Measurements from ENCODE around the gene WRNIP1. TPM values are rescaled to one million over a fixed set of nuclear protein-coding genes. Genes with fewer than 3 reads are reported as not detected.

WRNIP1 gene
- total and polyA plus RNA-seq, 2 of the 8 experiments (the other 6 are each of a cell fraction or from before 2014, with no cell fraction given), result 38.2 to 39.2 TPM

DNA sequence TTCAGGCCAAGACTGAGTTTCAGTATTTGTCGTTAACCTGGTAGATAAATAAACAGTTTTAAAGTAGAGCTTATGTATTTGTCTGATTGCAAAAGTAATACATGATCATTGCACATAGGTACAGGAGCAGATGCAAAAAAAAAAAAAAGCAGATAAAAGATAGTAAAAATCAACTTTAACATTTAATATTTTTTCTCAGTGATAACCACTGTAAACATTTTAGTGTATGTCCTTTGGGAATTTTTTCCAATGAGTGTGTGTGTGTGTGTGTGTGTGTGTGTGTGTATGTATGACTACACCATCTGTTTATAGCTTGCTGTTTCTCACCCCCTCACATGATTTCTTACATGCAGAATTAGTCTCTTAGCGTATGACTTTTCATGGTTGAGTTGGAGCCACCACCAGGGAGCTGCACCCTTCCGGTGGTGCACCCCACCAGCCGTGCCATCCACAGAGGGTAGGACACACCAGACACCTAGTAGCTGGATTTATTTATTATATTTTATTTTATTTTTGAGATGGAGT lies 26.3 kb downstream of the WRNIP1 start (continued):
- TF ChIP-seq ZNF274 (IDR thresholded peaks at IDR 0.05; ENCODE audit: borderline replicate concordance, extremely low read depth, low read length) (no peak), YY1 (IDR thresholded peaks at IDR 0.05; ENCODE audit: low read depth, low read length) (no peak), NRF1 (IDR thresholded peaks at IDR 0.05; ENCODE audit: low read depth, low read length) (no peak), CREB1 (IDR thresholded peaks at IDR 0.05) (no peak), PHF8 (conservative IDR thresholded peaks at IDR 0.05; ENCODE audit: low read depth, low read length) (no peak), MAFK (IDR thresholded peaks at IDR 0.05; ENCODE audit: low read depth, low read length) (no peak), POLR2A (IDR thresholded peaks at IDR 0.05; ENCODE audit: control extremely low read depth in 1 of 2, low read depth in 2 of 2, low read length in 2 of 2) (no peak), TBP (IDR thresholded peaks at IDR 0.05; ENCODE audit: low read depth, low read length) (no peak), SP2 (IDR thresholded peaks at IDR 0.05; ENCODE audit: low read length) (no peak), POLR2AphosphoS5 (IDR thresholded peaks at IDR 0.05; ENCODE audit: low read depth, low read length) (no peak)

Measured in H1 (cell line).